ENCODE results near the gene GPER1. TPM values are rescaled to one million over a fixed set of nuclear protein-coding genes. Genes with fewer than 3 reads are reported as not detected.

Gene GPER1
- total RNA-seq, 1 experiment from 2014 or later, result 4.9 TPM

DNA sequence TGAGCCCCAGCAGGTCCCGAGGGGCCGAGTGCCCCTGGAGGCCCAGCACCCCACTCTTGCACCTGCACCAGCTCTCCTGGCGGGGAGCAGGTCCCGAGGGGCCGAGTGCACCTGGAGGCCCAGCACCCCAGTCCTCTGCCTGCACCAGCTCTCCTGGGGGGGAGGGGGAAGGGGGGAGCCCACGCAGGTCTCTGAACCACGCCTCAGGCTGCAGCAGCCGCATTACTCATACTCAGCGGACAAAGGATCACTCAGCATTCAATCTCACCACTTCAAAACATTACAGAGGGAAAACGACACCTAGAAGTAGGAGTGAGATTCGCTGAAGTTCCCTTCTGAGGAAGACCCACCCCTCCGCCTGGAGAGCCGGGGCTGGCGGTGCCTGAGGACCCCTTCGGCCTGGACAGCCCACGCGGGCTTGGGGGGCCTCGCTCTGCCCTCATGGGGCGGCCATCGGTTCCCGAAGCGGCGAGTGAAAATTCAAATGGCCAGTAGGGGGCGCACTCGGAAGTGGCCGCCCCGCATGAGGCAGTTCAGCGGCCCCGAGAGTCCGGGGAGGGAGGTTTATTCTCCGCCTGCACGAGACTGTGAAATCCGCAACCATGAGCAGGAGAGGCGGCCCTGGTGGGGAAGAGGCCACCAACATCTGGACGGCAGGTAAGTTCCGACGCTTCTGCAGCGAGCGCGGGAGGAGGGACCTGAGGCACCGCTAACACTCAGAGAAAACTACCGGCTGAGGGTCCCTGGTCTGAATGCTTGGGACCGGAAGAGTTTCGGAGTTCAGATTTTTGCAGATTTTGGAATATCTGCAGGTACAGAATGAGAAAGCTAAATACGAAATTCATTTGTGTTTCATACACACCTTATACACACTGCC lies 1.1 kb upstream of the GPER1 start:
- BruUV-seq (replicated peaks), result TSS peak; percentile 68
- DNase-seq, result peak; percentile 73
- intact Hi-C loops (cut with micrococcal nuclease), result loop anchor here (1.0 to 5.0 kb wide), 3 partner anchors 58 to 90 kb away; no protein-coding TSS in a partner anchor

DNA sequence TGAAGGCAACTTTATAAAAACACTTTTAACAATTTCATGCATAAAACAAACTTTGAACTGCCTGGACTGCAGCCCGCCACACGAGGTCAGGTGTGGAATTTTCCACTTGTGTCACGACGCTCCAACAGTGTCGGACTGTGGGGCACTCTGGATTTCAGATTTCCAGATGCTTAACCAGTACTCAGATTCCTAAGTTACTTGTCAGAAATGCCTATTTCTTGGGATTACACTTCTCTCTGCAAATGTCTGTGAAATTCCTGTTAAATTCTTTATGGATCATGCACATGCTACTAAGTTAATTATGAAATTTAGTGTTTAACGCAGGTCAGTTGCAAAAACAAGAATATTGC lies 473 bp upstream of the GPER1 start:
- Histone ChIP-seq H3K36me3 (ENCODE audit: low read depth, low read length) (no peaks in the 10 kb centered on the region), H4K20me1 (ENCODE audit: low read length) (no peaks in the 10 kb centered on the region), H3K4me1 (ENCODE audit: insufficient read depth, low read length) (peaks cover 31% of the 10 kb centered on the region), H3K4me2 (ENCODE audit: low read length) (peak overlapping the region; percentile 88), H3K9me2 (replicated peaks; ENCODE audit: low read length) (no peaks in the 10 kb centered on the region), H3F3A (ENCODE audit: low read length, unreplicated experiment) (no peaks in the 10 kb centered on the region), H3K79me2 (ENCODE audit: low read length) (peaks cover 5% of the 10 kb centered on the region), H3K27me3 (ENCODE audit: low read length) (no peaks in the 10 kb centered on the region), H2AFZ (ENCODE audit: low read length) (peak overlapping the region; percentile 82), H3K9ac (ENCODE audit: low read length) (peak overlapping the region; percentile 71; the same call in 1 of the 2 replicates), H3K27ac (ENCODE audit: low read length) (no peak overlapping the region), H3K4me3 (ENCODE audit: low read length) (peak overlapping the region; percentile 70), H3K9me3 (ENCODE audit: low read length) (no peaks in the 10 kb centered on the region)
- ChIA-PET POLR2A (ENCODE audit: unreplicated experiment) (no interaction called here), CTCF (interaction anchor here (1.2 kb wide), 1 partner anchor 56 kb away, joined by 5 read pairs; no protein-coding TSS in a partner anchor)
- peak; percentile 3; the same call in 1 of the 2 replicates for ATAC-seq
- no TSS peak for BruUV-seq (replicated peaks)
- TF ChIP-seq EZH2phosphoT487 (IDR thresholded peaks at IDR 0.05; ENCODE audit: borderline replicate concordance, low read length) (no peak), EZH2 (IDR thresholded peaks at IDR 0.05; ENCODE audit: low read length, unreplicated experiment) (no peak)
- TF ChIP-seq, protein P1, sequence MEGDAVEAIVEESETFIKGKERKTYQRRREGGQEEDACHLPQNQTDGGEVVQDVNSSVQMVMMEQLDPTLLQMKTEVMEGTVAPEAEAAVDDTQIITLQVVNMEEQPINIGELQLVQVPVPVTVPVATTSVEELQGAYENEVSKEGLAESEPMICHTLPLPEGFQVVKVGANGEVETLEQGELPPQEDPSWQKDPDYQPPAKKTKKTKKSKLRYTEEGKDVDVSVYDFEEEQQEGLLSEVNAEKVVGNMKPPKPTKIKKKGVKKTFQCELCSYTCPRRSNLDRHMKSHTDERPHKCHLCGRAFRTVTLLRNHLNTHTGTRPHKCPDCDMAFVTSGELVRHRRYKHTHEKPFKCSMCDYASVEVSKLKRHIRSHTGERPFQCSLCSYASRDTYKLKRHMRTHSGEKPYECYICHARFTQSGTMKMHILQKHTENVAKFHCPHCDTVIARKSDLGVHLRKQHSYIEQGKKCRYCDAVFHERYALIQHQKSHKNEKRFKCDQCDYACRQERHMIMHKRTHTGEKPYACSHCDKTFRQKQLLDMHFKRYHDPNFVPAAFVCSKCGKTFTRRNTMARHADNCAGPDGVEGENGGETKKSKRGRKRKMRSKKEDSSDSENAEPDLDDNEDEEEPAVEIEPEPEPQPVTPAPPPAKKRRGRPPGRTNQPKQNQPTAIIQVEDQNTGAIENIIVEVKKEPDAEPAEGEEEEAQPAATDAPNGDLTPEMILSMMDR (conservative IDR thresholded peaks at IDR 0.05; ENCODE audit: low read depth, low read length), result no peak
- no peak for DNase-seq
- intact Hi-C loops (cut with micrococcal nuclease), result loop anchor here (1.0 to 5.0 kb wide), 3 partner anchors 57 to 90 kb away; no protein-coding TSS in a partner anchor

More for the DNA sequence above, 1.1 kb upstream of the GPER1 start:
- Histone ChIP-seq H3K36me3 (ENCODE audit: low read depth, low read length) (no peaks in the 10 kb centered on the region), H3K9me3 (ENCODE audit: low read length) (no peaks in the 10 kb centered on the region), H3K4me2 (ENCODE audit: low read length) (peak overlapping the region; percentile 88), H3K4me1 (ENCODE audit: insufficient read depth, low read length) (peaks cover 31% of the 10 kb centered on the region), H2AFZ (ENCODE audit: low read length) (peak overlapping the region; percentile 82), H3K79me2 (ENCODE audit: low read length) (peaks cover 5% of the 10 kb centered on the region), H3K27me3 (ENCODE audit: low read length) (no peaks in the 10 kb centered on the region), H3K9me2 (replicated peaks; ENCODE audit: low read length) (no peaks in the 10 kb centered on the region), H3K4me3 (ENCODE audit: low read length) (peak overlapping the region; percentile 70), H4K20me1 (ENCODE audit: low read length) (no peaks in the 10 kb centered on the region), H3K9ac (ENCODE audit: low read length) (peak overlapping the region; percentile 71), H3F3A (ENCODE audit: low read length, unreplicated experiment) (no peaks in the 10 kb centered on the region), H3K27ac (ENCODE audit: low read length) (peak overlapping the region; percentile 57)
- TF ChIP-seq EZH2 (IDR thresholded peaks at IDR 0.05; ENCODE audit: low read length, unreplicated experiment) (no peak), EZH2phosphoT487 (IDR thresholded peaks at IDR 0.05; ENCODE audit: borderline replicate concordance, low read length) (no peak)
- TF ChIP-seq, protein P1 (conservative IDR thresholded peaks at IDR 0.05; ENCODE audit: low read depth, low read length), result peak; percentile 95
- ChIA-PET CTCF (interaction anchor here (0.5 to 0.9 kb wide), 5 partner anchors 10 to 90 kb away, joined by 4 to 15 read pairs (median 7); no protein-coding TSS in a partner anchor), POLR2A (ENCODE audit: unreplicated experiment) (no interaction called here)
- peak; percentile 60 for ATAC-seq

DNA sequence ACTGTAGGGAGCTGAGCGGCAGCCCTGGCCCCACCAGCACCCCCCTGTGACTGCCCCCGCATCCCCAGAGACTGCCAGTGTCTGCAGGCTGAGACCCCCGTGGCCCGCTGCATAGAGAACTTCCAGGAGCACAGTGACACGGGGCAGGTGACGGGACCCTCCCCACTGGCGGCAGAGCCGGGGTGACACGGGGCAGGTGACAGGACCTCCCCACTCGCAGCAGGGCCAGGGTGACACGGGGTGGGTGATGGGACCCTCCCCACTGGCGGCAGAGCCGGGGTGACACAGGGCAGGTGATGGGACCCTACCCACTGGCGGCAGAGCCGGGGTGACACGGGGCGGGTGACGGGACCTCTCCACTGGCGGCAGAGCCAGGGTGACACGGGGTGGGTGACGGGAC lies 2.3 kb downstream of the GPER1 start:
- intact Hi-C loops (cut with micrococcal nuclease), result no loop called here
- Histone ChIP-seq H3K27me3 (ENCODE audit: low read length) (no peaks in the 10 kb centered on the region), H3K4me1 (ENCODE audit: insufficient read depth, low read length) (peaks cover 31% of the 10 kb centered on the region), H2AFZ (ENCODE audit: low read length) (no peak overlapping the region), H3K9me3 (ENCODE audit: low read length) (no peaks in the 10 kb centered on the region), H3K79me2 (ENCODE audit: low read length) (peaks cover 5% of the 10 kb centered on the region), H3K27ac (ENCODE audit: low read length) (no peak overlapping the region), H3K4me2 (ENCODE audit: low read length) (no peak overlapping the region), H3K9me2 (replicated peaks; ENCODE audit: low read length) (no peaks in the 10 kb centered on the region), H3K9ac (ENCODE audit: low read length) (no peak overlapping the region), H3F3A (ENCODE audit: low read length, unreplicated experiment) (no peaks in the 10 kb centered on the region), H4K20me1 (ENCODE audit: low read length) (no peaks in the 10 kb centered on the region), H3K4me3 (ENCODE audit: low read length) (no peak overlapping the region), H3K36me3 (ENCODE audit: low read depth, low read length) (no peaks in the 10 kb centered on the region)
- no peak for DNase-seq
- BruUV-seq (replicated peaks), result no TSS peak
- ChIA-PET CTCF (no interaction called here), POLR2A (ENCODE audit: unreplicated experiment) (no interaction called here)
- ATAC-seq, result no peak
- TF ChIP-seq, protein P1 (conservative IDR thresholded peaks at IDR 0.05; ENCODE audit: low read depth, low read length), result no peak
- TF ChIP-seq EZH2phosphoT487 (IDR thresholded peaks at IDR 0.05; ENCODE audit: borderline replicate concordance, low read length) (no peak), EZH2 (IDR thresholded peaks at IDR 0.05; ENCODE audit: low read length, unreplicated experiment) (no peak)

Measured in PC-3 (cell line).